Spleen (tissue), 11 donors: Measurements from ENCODE around the gene SPDYE2B. TPM values are rescaled to one million over a fixed set of nuclear protein-coding genes. Genes with fewer than 3 reads are reported as not detected.

Experiments used
- polyA plus RNA-seq, 3 donors: library from polyadenylated mRNA; stranded (reverse); fragments of 200-250 nt; gene quantifications; one replicate each; pipeline ENCODE4 v1.2.1, GENCODE V29; 2013
- small RNA-seq, 4 donors: library from RNA; depleted of rRNA; stranded (forward); fragments of <200 nt; gene quantifications; one replicate each; pipeline ENCODE3, GENCODE V24; 2016
- total RNA-seq, 7 donors: library from RNA; depleted of rRNA in 3 of 7; stranded (reverse); fragments of >200 nt in 3 of 7; fragmentation: NEBNext Ultra II Directional in 4 of 7; extraction: Animal tissue kit (Norgen Biotek cat#: 25700) in 4 of 7; gene quantifications; one replicate each; pipeline versions ENCODE4 v1.1.0 to v1.2.1, GENCODE V29; 2016 to 2021
- donor health status: healthy with polysubstance abuse.
- donor health status: DM: no; HTN: no; CAD: no; lungs with moderate emphysema.
- donor health status: DM: no; HTN: no; CAD: no.
- donor health status: Bipolar disorder and iron deficiency.
- donor health status: healthy.
- donor health status: DM: no; HTN: no; CAD: no.
- donor health status: DM: yes; HTN: yes; CAD: no.

Gene SPDYE2B
- total and polyA plus RNA-seq, 10 donors = not detected

Small RNA genes within 50 kb of the gene (small RNA-seq; reads per million reads assigned to genes)
- gene AC105052.3 = 0 reads per million in 4 donors
- gene UPK3BL1 = 0 reads per million in 4 donors

Other genes with a start within 250 kb of the SPDYE2B start
- gene ORAI2, start 216.7 kb upstream of the SPDYE2B start, total RNA-seq = 100 to 1,000 TPM in 3 of 7 donors, 10 to 100 TPM in 4; 75.3 to 146 (median 90.5) TPM
- gene ORAI2, start 216.7 kb upstream of the SPDYE2B start, polyA plus RNA-seq = 10 to 100 TPM; 31.5 to 74.4 (median 35.4) TPM
- gene ALKBH4, start 185.5 kb upstream of the SPDYE2B start, total RNA-seq = 10 to 100 TPM in 6 of 7 donors, 1 to 10 TPM in 1; 9.6 to 15.1 (median 10.7) TPM
- gene ALKBH4, start 185.5 kb upstream of the SPDYE2B start, polyA plus RNA-seq = 10 to 100 TPM in 1 of 3 donors, 1 to 10 TPM in 2; 9.0 to 11.1 (median 9.2) TPM
- gene LRWD1, start 185.3 kb upstream of the SPDYE2B start, total RNA-seq = 10 to 100 TPM; 19.9 to 42.2 (median 24.1) TPM
- 10 to 100 TPM; 22.1 to 37.3 (median 33.7) TPM for gene LRWD1, start 185.3 kb upstream of the SPDYE2B start, polyA plus RNA-seq
- 10 to 100 TPM in 6 of 7 donors, 1 to 10 TPM in 1; 8.4 to 34.5 (median 30.8) TPM for gene POLR2J, start 171.4 kb upstream of the SPDYE2B start, total RNA-seq
- gene POLR2J, start 171.4 kb upstream of the SPDYE2B start, polyA plus RNA-seq = 10 to 100 TPM; 95.6 to 98.8 (median 96.4) TPM
- 10 to 100 TPM; 16.7 to 50.5 (median 22.7) TPM for gene RASA4B, start 132.5 kb upstream of the SPDYE2B start, total RNA-seq
- gene RASA4B, start 132.5 kb upstream of the SPDYE2B start, polyA plus RNA-seq = 10 to 100 TPM; 18.5 to 42.2 (median 24.6) TPM
- gene UPK3BL2, start 106.6 kb upstream of the SPDYE2B start, total RNA-seq = 10 to 100 TPM; 14.2 to 31.0 (median 25.8) TPM
- 10 to 100 TPM; 11.5 to 27.4 (median 18.8) TPM for gene UPK3BL2, start 106.6 kb upstream of the SPDYE2B start, polyA plus RNA-seq
- gene SPDYE2, start 99.1 kb upstream of the SPDYE2B start, total RNA-seq = under 1 TPM in 2 of 7 donors, not detected in 5; 0.37 to 0.52 TPM
- under 1 TPM in 1 of 3 donors, not detected in 2; 0.13 TPM for gene SPDYE2, start 99.1 kb upstream of the SPDYE2B start, polyA plus RNA-seq
- gene POLR2J3, start 77.7 kb upstream of the SPDYE2B start, total RNA-seq = 10 to 100 TPM; 32.6 to 63.8 (median 44.3) TPM
- gene POLR2J3, start 77.7 kb upstream of the SPDYE2B start, polyA plus RNA-seq = 10 to 100 TPM; 26.9 to 67.3 (median 40.3) TPM
- gene RASA4, start 33.6 kb upstream of the SPDYE2B start, total RNA-seq = 100 to 1,000 TPM in 1 of 7 donors, 10 to 100 TPM in 6; 48.0 to 119 (median 60.6) TPM
- gene RASA4, start 33.6 kb upstream of the SPDYE2B start, polyA plus RNA-seq = 10 to 100 TPM; 34.5 to 51.2 (median 38.5) TPM
- 10 to 100 TPM; 18.5 to 57.4 (median 35.9) TPM for gene UPK3BL1, start 7.5 kb upstream of the SPDYE2B start, total RNA-seq
- 100 to 1,000 TPM in 2 of 3 donors, 10 to 100 TPM in 1; 54.5 to 206 (median 108) TPM for gene UPK3BL1, start 7.5 kb upstream of the SPDYE2B start, polyA plus RNA-seq
- 10 to 100 TPM in 5 of 7 donors, 1 to 10 TPM in 2; 9.3 to 21.1 (median 11.6) TPM for gene POLR2J2, start 21.3 kb downstream of the SPDYE2B start, total RNA-seq
- gene POLR2J2, start 21.3 kb downstream of the SPDYE2B start, polyA plus RNA-seq = 1 to 10 TPM in 2 of 3 donors, under 1 TPM in 1; 0.99 to 3.5 (median 3.0) TPM
- gene FAM185A, start 98.7 kb downstream of the SPDYE2B start, total RNA-seq = 10 to 100 TPM in 5 of 7 donors, 1 to 10 TPM in 2; 6.6 to 22.4 (median 12.4) TPM
- 1 to 10 TPM; 3.1 to 4.2 (median 3.2) TPM for gene FAM185A, start 98.7 kb downstream of the SPDYE2B start, polyA plus RNA-seq